Gastrocnemius medialis (tissue), 4 donors: ENCODE results near the gene CFAP70.

Experiments
- CTCF ChIP-seq, 5 experiments: fragments of 450-650 bp in 3 of 5; fragments of 200-600 bp in 2 of 5; sonication (generic) in 2 of 5; IDR thresholded peaks in 4 of 5; conservative IDR thresholded peaks in 1 of 5; 1 replicate in 4 of 5; 2 replicates in 1 of 5; pipeline ENCODE4 v1.5.1; 2016 to 2019; ENCODE audit warnings: antibody characterized with exemption in 5 of 5, mild to moderate bottlenecking in 3 of 5, moderate library complexity in 3 of 5
- POLR2A ChIP-seq, 2 donors: fragments of 450-650 bp; IDR thresholded peaks; one replicate each; pipeline ENCODE4 v1.6.1; 2017; ENCODE audit warnings: antibody characterized with exemption in 2 of 2, mild to moderate bottlenecking in 2 of 2, moderate library complexity in 2 of 2

GRCh38 chr10:73293461-73293860, 65.2 kb downstream of the CFAP70 start:
- TF ChIP-seq POLR2A (IDR thresholded peaks at IDR 0.05): no peak
- TF ChIP-seq CTCF (IDR thresholded peaks at IDR 0.05 in 4 of 5, conservative IDR thresholded peaks at IDR 0.05 in 1 of 5): no peak
